SK-N-SH (cell line): ENCODE measurements around the gene DNAH14. TPM values are rescaled to one million over a fixed set of nuclear protein-coding genes. Genes with fewer than 3 reads are reported as not detected.

ENCODE experiments used
- CTCF ChIA-PET: fragments of 300-600, 350-600 bp; formaldehyde crosslinking; extraction: SDS; loops from one replicate; lab custom pipeline; 2021; lab: Yijun Ruan, JAX
- POLR2A ChIA-PET: fragments of 350-600 bp; sonication (Branson Sonifier 250); formaldehyde crosslinking; extraction: SDS; loops from one replicate; lab custom pipeline; 2020; ENCODE audit warnings: antibody characterized with exemption, inconsistent platforms; lab: Yijun Ruan, JAX
- DNase-seq: peaks from one replicate; pipeline ENCODE4 v3.0.0; 2012
- H2AFZ ChIP-seq: fragments of 200-600 bp; sonication (generic); 2 replicates; pipeline ENCODE4 v1.8.1; 2016; ENCODE audit warnings: antibody characterized with exemption, mild to moderate bottlenecking, low read depth
- H3F3A ChIP-seq: fragments of 200-600 bp; sonication (generic); replicated peaks from 2 replicates; pipeline ENCODE3; 2016; ENCODE audit warnings: antibody characterized with exemption, mild to moderate bottlenecking; ENCODE audit not compliant: insufficient read depth
- H3K27ac ChIP-seq, 2 experiments: fragments of 200-500 bp in 1 of 2; fragments of 200-600 bp in 1 of 2; sonication (Bioruptor generic) in 1 of 2; sonication (generic), shearing (Covaris generic) in 1 of 2; 2 replicates each; pipeline versions ENCODE4 v1.5.1 to v1.6.1; 2014 to 2016; ENCODE audit warnings: low read depth in 2 of 2, inconsistent platforms in 1 of 2, low read length in 1 of 2, mild to moderate bottlenecking in 1 of 2, mixed read lengths in 1 of 2
- H3K27me3 ChIP-seq: fragments of 200-600 bp; sonication (generic), shearing (Covaris generic); 2 replicates; pipeline ENCODE4 v1.6.1; 2016; ENCODE audit warnings: mixed run types; ENCODE audit not compliant: insufficient read depth
- H3K36me3 ChIP-seq, 2 experiments: fragments of 200-500 bp in 1 of 2; fragments of 200-600 bp in 1 of 2; sonication (Bioruptor generic) in 1 of 2; sonication (generic) in 1 of 2; replicated peaks in 1 of 2; 2 replicates each; pipeline versions ENCODE3 to v1.5.1; 2014 to 2016; ENCODE audit warnings: low read length in 1 of 2, mild to moderate bottlenecking in 1 of 2; ENCODE audit not compliant: insufficient read depth in 2 of 2, control insufficient read depth in 1 of 2
- H3K4me1 ChIP-seq, 2 experiments: fragments of 200-500 bp in 1 of 2; fragments of 200-600 bp in 1 of 2; sonication (Bioruptor generic) in 1 of 2; sonication (generic), shearing (Covaris generic) in 1 of 2; 2 replicates each; pipeline versions ENCODE4 v1.5.1 to v1.6.1; 2014 to 2016; ENCODE audit warnings: low read depth in 1 of 2, low read length in 1 of 2, mixed run types in 1 of 2; ENCODE audit not compliant: insufficient read depth in 2 of 2, control insufficient read depth in 1 of 2
- H3K4me2 ChIP-seq: fragments of 200-600 bp; sonication (generic), shearing (Covaris generic); 2 replicates; pipeline ENCODE4 v1.6.1; 2017; ENCODE audit warnings: mixed run types
- H3K4me3 ChIP-seq, 2 experiments: fragments of 200-500 bp in 1 of 2; fragments of 200-600 bp in 1 of 2; sonication (Bioruptor generic) in 1 of 2; sonication (generic), shearing (Covaris generic) in 1 of 2; 2 replicates each; pipeline versions ENCODE4 v1.5.1 to v1.8.1; 2014 to 2016; ENCODE audit warnings: low read depth in 2 of 2, inconsistent platforms in 1 of 2, low read length in 1 of 2, mild to moderate bottlenecking in 1 of 2, mixed read lengths in 1 of 2, moderate library complexity in 1 of 2
- H3K79me2 ChIP-seq: fragments of 200-600 bp; sonication (generic); 2 replicates; pipeline ENCODE4 v1.8.1; 2017; ENCODE audit warnings: mild to moderate bottlenecking; ENCODE audit not compliant: insufficient read depth
- H3K9ac ChIP-seq: fragments of 200-600 bp; sonication (generic); 2 replicates; pipeline ENCODE4 v1.6.1; 2017; ENCODE audit warnings: mixed run types
- H3K9me2 ChIP-seq: fragments of 200-600 bp; sonication (generic); 2 replicates; pipeline ENCODE4 v1.6.1; 2017; ENCODE audit warnings: mixed run types
- H3K9me3 ChIP-seq: fragments of 200-600 bp; sonication (generic); 2 replicates; pipeline ENCODE4 v1.6.1; 2017; ENCODE audit warnings: mixed run types, mild to moderate bottlenecking, moderate library complexity
- H4K20me1 ChIP-seq: fragments of 200-600 bp; sonication (generic); 2 replicates; pipeline ENCODE4 v1.6.1; 2017; ENCODE audit warnings: mild to moderate bottlenecking, mixed run types; ENCODE audit not compliant: insufficient read depth
- CHD2 ChIP-seq: fragments of 150-350 bp; IDR thresholded peaks from 2 replicates; pipeline ENCODE4 v1.6.1; 2018; ENCODE audit warnings: low read length; ENCODE audit not compliant: partially characterized antibody
- CTCF ChIP-seq: fragments of 200-600 bp; sonication (generic); IDR thresholded peaks from 2 replicates; pipeline ENCODE4 v1.6.1; 2017; ENCODE audit warnings: antibody characterized with exemption, mild to moderate bottlenecking, moderate library complexity
- ELF1 ChIP-seq: IDR thresholded peaks from 2 replicates; pipeline ENCODE4 v1.4.0; 2012
- EP300 ChIP-seq, 2 experiments: IDR thresholded peaks; 2 replicates each; pipeline versions ENCODE4 v1.4.0 to v1.6.1; 2012; ENCODE audit warnings: borderline replicate concordance in 1 of 2, low read depth in 1 of 2, low read length in 1 of 2
- EZH2phosphoT487 ChIP-seq: fragments of 200-600 bp; sonication (generic); IDR thresholded peaks from 2 replicates; pipeline ENCODE4 v1.6.1; 2017; ENCODE audit warnings: low read depth, mixed run types, mild to moderate bottlenecking, antibody characterized with exemption, moderate library complexity, borderline replicate concordance
- FOSL2 ChIP-seq: IDR thresholded peaks from 2 replicates; pipeline ENCODE4 v1.4.0; 2012; ENCODE audit warnings: low read depth, mild to moderate bottlenecking, moderate library complexity, borderline replicate concordance
- FOXJ3 ChIP-seq: sonication (generic); formaldehyde crosslinking; IDR thresholded peaks from 2 replicates; pipeline ENCODE4 v1.5.1; 2020; ENCODE audit warnings: mild to moderate bottlenecking, missing genetic modification reagents
- FOXM1 ChIP-seq: IDR thresholded peaks from 2 replicates; pipeline ENCODE4 v1.4.0; 2012; ENCODE audit warnings: low read depth, mild to moderate bottlenecking
- IRF3 ChIP-seq: fragments of 150-350 bp; IDR thresholded peaks from 2 replicates; pipeline ENCODE4 v1.6.1; 2016; ENCODE audit warnings: mild to moderate bottlenecking, low read depth, low read length
- MAX ChIP-seq: IDR thresholded peaks from 2 replicates; pipeline ENCODE4 v1.4.0; 2012; ENCODE audit warnings: low read depth
- MEF2A ChIP-seq: IDR thresholded peaks from 2 replicates; pipeline ENCODE4 v1.4.0; 2012; ENCODE audit warnings: low read depth, borderline replicate concordance
- PBX3 ChIP-seq: IDR thresholded peaks from 2 replicates; pipeline ENCODE4; 2012
- POLR2AphosphoS5 ChIP-seq: IDR thresholded peaks from 2 replicates; pipeline ENCODE4 v1.6.1; 2012; ENCODE audit warnings: low read depth, low read length
- RAD21 ChIP-seq: IDR thresholded peaks from 2 replicates; pipeline ENCODE4 v1.6.1; 2012; ENCODE audit warnings: mild to moderate bottlenecking, low read length
- RCOR1 ChIP-seq: fragments of 150-350 bp; IDR thresholded peaks from 2 replicates; pipeline ENCODE4 v1.6.1; 2017; ENCODE audit warnings: antibody characterized with exemption, low read length
- SIN3A ChIP-seq: IDR thresholded peaks from 2 replicates; pipeline ENCODE4 v1.6.1; 2012; ENCODE audit warnings: low read depth, mild to moderate bottlenecking, low read length, moderate library complexity, borderline replicate concordance
- SMC3 ChIP-seq: IDR thresholded peaks from 2 replicates; pipeline ENCODE4 v1.6.1; 2012; ENCODE audit warnings: low read depth, low read length, improper control_type of control experiment
- TEAD4 ChIP-seq: IDR thresholded peaks from 2 replicates; pipeline ENCODE4 v1.4.0; 2012; ENCODE audit warnings: mild to moderate bottlenecking, borderline replicate concordance; ENCODE audit not compliant: insufficient read depth
- USF1 ChIP-seq: IDR thresholded peaks from 2 replicates; pipeline ENCODE4 v1.4.0; 2012; ENCODE audit warnings: low read depth, borderline replicate concordance
- ZBTB33 ChIP-seq: IDR thresholded peaks from 2 replicates; pipeline ENCODE4 v1.4.0; 2012; ENCODE audit warnings: low read depth, borderline replicate concordance
- WGBS: methylation state at CpG from one replicate; pipeline ENCODE4 v1.1.6; 2017; ENCODE audit warnings: low lambda C conversion rate; 5-methylcytosine and 5-hydroxymethylcytosine counted together
- polyA plus RNA-seq, 3 experiments: library from polyadenylated mRNA; depleted of rRNA; stranded (reverse); fragments of >200 nt; gene quantifications; 2 replicates each; pipeline ENCODE4 v1.2.3, GENCODE V29; 2012

The DNAH14 gene
- polyA plus RNA-seq, 1 of the 3 experiments (the other 2 are of a cell fraction), result 8.0 TPM

GRCh38 chr1:224903955-224904354, 25.5 kb upstream of the DNAH14 start:
- 62% methylated on average over 2 of the region's 2 CpGs for WGBS
- H3K9ac ChIP-seq, result no peak overlapping the region
- TF ChIP-seq FOSL2 (no peak), PBX3 (no peak), MEF2A (no peak), SIN3A (no peak), EZH2phosphoT487 (no peak), EP300 (IDR thresholded peaks at IDR 0.05; ENCODE audit: borderline replicate concordance in 1 of 2, low read depth in 1 of 2, low read length in 1 of 2) (no peak), ZBTB33 (no peak), ELF1 (no peak), FOXM1 (no peak)
- no peak overlapping the region for H2AFZ ChIP-seq
- H3K9me2 ChIP-seq, result no peaks in the 10 kb centered on the region
- no peaks in the 10 kb centered on the region; the same call in 1 of the 2 replicates for H3K9me3 ChIP-seq
- H3K4me3 ChIP-seq, result no peak overlapping the region
- DNase-seq, result no peak
- H3K27ac ChIP-seq, result no peak overlapping the region
- no peaks in the 10 kb centered on the region for H4K20me1 ChIP-seq
- no peaks in the 10 kb centered on the region for H3K27me3 ChIP-seq
- peaks cover 0 to 7% of the 10 kb centered on the region in 2 experiments; a peak in 2 of 4 replicates for H3K4me1 ChIP-seq
- CTCF ChIA-PET, result no interaction called here
- no peaks in the 10 kb centered on the region for H3F3A ChIP-seq
- POLR2A ChIA-PET, result no interaction called here
- no peaks in the 10 kb centered on the region for H3K79me2 ChIP-seq
- no peaks in the 10 kb centered on the region for H3K36me3 ChIP-seq
- no peak overlapping the region for H3K4me2 ChIP-seq

GRCh38 chr1:224906340-224906739, 23.1 kb upstream of the DNAH14 start:
- WGBS, result 71% methylated on average over 1 of the region's 1 CpG
- CTCF ChIA-PET, result interaction anchor here (0.6 to 4.0 kb wide), 6 partner anchors 8 to 393 kb away, joined by 3 to 20 read pairs (median 4); no protein-coding TSS in a partner anchor
- DNase-seq, result no peak
- TF ChIP-seq CTCF (no peak), CHD2 (no peak), SIN3A (no peak), TEAD4 (no peak), SMC3 (no peak), MEF2A (no peak), RAD21 (no peak), POLR2AphosphoS5 (no peak), MAX (no peak), USF1 (no peak), RCOR1 (no peak), FOXJ3 (CRISPR knock-in tag) (no peak), FOSL2 (no peak), IRF3 (no peak)
- TF ChIP-seq, all 33 proteins: peak for 0
- H3K36me3 ChIP-seq, result no peaks in the 10 kb centered on the region
- H2AFZ ChIP-seq, result no peak overlapping the region
- H3K27me3 ChIP-seq, result no peaks in the 10 kb centered on the region
- H3K4me2 ChIP-seq, result no peak overlapping the region
- no peaks in the 10 kb centered on the region for H3K9me2 ChIP-seq
- H3K4me3 ChIP-seq, result no peak overlapping the region
- H3K27ac ChIP-seq, result no peak overlapping the region
- POLR2A ChIA-PET, result no interaction called here
- H3F3A ChIP-seq, result no peaks in the 10 kb centered on the region
- H3K79me2 ChIP-seq, result no peaks in the 10 kb centered on the region
- H3K9me3 ChIP-seq, result no peaks in the 10 kb centered on the region; the same call in 1 of the 2 replicates
- H4K20me1 ChIP-seq, result no peaks in the 10 kb centered on the region
- no peak overlapping the region for H3K9ac ChIP-seq
- H3K4me1 ChIP-seq, result peaks cover 0 to 7% of the 10 kb centered on the region in 2 experiments; a peak in 2 of 4 replicates
